Stimulated activated naive CD4-positive, alpha-beta T cell treated with Interleukin-2 at 50 U/mL for 16 hours (primary cell): ENCODE results near the gene C1orf216.
A peak's percentile ranks its signal among the peaks of the same experiment; 100 is the strongest.
"Not testable (repeated sequence)": the region's sequence is repeated elsewhere in the genome, so short reads cannot be mapped to it uniquely, and the experiment has no call there.

Source experiments
- DNase-seq: peaks from one replicate; lab custom pipeline; 2025; lab: John Stamatoyannopoulos, UW

C1orf216 gene

DNA sequence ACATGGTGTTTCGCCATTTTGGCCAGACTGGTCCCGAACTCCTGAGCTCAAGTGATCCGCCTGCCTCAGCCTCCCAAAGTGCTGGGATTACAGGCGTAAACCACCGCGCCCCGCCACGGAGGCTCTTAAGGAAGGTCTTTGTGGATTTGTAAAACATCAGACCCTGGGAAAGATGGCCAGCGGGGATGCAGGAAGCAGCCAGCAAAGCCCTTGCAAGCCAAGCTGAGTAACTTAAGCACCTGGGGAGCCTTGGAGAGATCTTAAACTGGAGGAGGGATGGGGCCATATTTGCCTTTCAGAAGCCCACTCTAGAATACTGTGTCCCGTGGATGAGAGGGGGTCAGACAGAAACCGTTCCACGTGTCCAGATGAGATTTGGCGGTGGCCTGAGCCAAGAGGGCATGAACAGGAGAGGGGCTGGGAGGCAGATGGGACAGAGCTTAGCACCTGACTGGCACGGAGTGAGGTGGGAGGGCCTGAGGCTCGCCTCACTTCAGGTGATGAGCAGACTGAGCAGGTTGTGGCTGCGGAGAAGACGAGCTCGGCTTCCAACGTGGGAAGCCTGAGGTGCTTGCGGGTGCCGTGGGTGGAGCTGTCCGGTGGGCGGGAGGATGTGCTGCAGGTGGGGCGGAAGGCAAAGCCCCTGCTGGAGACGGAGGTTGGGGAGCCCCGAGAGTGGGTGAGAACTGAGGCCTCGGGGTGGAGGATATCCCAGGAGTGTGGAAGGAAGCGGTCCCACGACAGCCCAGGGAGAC lies 11.7 kb downstream of the C1orf216 start:
- peak; percentile 20 for DNase-seq

DNA sequence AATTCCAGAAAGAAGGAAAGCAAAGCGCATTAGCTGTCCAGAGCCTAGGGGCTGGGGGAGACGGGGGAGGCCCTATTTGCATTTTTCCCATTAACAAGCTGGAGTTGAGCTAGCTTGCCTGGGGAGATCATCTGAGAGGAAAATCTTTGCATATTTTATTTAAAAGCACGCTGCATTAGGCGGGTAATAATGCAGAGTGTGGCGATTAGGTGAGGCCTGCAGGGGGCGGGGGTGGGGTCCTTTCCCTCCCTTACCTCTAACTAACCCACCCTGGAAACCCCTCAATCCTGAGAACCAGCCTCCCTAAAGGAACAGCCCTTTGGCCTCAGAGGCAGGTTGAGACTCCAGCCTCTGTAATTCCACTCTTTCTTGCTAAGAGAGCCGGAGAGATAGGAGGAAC lies 16.2 kb downstream of the C1orf216 start:
- no peak for DNase-seq

DNA sequence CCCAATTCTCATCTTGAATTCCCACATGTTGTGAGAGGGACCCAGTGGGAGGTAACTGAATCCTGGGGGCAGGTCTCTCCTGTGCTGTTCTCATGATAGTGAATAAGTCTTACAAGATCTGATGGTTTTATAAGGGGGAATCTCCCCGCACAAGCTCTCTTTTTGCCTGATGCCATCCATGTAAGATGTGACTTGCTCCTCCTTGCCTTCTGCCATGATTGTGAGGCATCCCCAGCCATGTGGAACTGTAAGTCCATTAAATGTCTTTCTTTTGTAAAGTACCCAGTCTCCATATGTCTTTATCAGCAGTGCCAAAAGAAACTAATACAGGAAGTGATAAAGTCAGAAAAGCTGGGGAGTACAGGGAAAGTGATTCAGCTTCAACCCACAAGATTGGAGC lies 19.5 kb downstream of the C1orf216 start:
- DNase-seq, result not testable (repeated sequence)

- no peak for DNase-seq
These were observed 26.4 kb downstream of the C1orf216 start for GRCh38 chr1:35692317-35692716.

DNA sequence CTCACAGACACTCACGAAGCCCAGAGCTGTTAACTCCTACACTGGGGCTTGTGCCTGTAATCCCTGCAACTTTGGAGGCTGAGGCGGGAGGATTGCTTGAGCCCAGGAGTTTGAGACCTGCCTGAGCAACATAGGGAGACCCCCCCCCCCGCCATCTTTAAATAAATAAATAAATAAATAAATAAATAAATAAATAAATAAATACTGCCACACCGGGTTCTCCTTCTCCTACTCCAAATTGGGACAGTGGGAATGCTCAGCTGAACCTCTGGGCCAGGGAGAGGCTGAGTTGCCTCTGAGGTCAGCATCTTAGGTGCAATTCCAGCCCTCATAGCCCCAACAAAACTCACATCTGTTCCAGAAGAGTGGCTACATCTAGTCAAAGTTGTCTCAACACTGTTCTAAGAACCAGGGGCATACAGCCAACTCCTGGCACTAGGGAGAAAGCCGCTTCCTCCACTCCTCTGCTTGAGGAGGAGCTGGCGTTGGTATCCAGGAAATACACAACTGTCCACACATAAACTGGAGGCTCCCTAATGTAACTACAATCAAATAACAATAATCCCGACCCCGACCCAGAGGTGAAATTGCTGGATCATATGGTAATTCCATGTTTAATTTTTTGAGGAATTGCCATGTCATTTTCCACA lies 27.0 kb downstream of the C1orf216 start:
- no peak for DNase-seq

GRCh38 chr1:35691080-35691479 lies 27.6 kb downstream of the C1orf216 start:
- no peak for DNase-seq

GRCh38 chr1:35690103-35690502 lies 28.6 kb downstream of the C1orf216 start:
- not testable (repeated sequence) for DNase-seq

DNA sequence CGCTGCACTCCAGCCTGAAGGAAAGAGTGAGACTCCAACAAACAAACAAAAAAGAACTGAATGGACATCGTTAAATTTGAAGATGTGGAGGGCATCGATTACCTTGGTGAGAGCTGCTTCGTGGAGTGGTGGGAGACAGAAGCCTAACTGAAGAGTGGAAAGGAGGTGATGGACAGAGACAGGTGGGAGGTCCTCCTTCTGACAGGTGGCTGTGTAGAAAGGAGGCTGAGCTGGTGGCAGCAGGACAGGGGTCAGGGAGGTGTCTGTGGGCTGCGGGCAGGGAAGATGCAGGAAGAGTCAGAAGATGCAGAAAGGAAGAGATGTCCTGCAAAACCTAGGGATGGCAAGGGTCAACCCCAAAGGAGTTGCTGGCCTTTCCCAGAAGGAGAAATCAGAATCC lies 30.5 kb downstream of the C1orf216 start:
- no peak for DNase-seq

- no peak for DNase-seq
These were observed 35.7 kb downstream of the C1orf216 start for GRCh38 chr1:35683012-35683411.

GRCh38 chr1:35680271-35680670 lies 38.4 kb downstream of the C1orf216 start:
- DNase-seq, result no peak

- no peak for DNase-seq
These were observed 42.9 kb downstream of the C1orf216 start for GRCh38 chr1:35675773-35676172.

DNA sequence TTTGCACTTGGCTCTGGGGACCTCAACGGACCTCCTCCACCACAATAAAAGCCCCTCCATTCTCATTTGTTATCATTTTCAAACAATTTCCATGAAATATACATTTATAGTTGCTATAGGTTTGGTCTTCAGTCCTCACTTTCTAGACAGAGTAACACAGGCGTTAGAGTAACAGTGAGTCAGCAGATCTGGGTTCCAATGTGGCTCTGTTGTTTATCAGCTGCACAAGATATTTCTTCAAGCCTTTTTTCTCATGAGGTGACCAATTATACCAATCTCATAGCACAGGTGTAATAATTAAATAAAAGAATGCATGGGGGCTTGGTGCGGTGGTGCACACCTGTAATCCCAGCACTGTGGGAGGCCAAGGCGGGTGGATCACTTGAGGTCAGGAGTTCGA lies 44.6 kb downstream of the C1orf216 start:
- DNase-seq, result no peak

- no peak for DNase-seq
These were observed 46.6 kb downstream of the C1orf216 start for GRCh38 chr1:35672116-35672515.

DNA sequence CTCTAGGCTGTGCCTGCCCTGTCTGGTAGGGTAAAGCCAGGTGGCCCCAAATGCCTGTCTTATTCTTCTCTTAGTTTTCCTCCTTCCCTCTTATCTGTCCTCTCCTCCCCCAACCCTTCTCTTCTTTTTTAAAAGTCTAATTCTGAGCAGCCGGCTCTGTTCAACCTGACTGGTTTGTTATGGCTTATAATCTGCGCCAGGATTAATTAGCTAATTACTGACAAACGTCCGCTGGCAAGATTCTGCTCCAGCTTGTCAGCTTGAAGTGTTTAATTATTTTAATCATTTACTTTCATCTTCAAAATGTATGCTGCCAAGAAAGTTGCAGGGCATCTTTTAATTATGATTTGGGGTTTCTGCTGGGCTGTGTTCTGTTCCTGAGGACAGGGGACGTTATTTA lies 50.2 kb downstream of the C1orf216 start:
- no peak for DNase-seq

- no peak for DNase-seq
These were observed 51.8 kb downstream of the C1orf216 start for GRCh38 chr1:35666916-35667315.

DNA sequence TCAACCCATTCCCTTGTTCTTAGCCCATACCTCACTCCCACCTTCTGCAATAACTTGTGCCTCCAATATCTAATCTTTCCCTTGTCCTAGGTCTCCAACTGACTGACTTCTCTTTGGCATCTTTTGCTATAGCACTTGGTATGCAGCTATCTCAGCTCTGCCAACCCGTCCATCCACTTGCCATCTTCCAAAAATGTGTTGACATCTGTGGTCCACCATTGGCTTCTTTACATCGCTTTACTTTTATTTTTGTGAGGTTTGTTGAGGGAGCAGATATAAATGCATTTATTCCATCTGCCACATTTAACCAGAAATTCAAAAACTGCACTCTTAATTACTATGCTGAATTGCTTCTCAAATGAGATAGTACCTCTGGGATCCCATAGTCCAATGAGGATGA lies 52.5 kb downstream of the C1orf216 start:
- DNase-seq, result no peak
